T47D (cell line): Measurements from ENCODE around the gene ZNF697.
A peak's percentile ranks its signal among the peaks of the same experiment; 100 is the strongest.
"Not testable (repeated sequence)": the region's sequence is repeated elsewhere in the genome, so short reads cannot be mapped to it uniquely, and the experiment has no call there.

Source experiments
- DNase-seq, 2 experiments: peaks; one replicate each; pipeline versions ENCODE4 v3.0.0 to v3.0.0-alpha.2; 2011 to 2012; ENCODE audit warnings: low read depth in 1 of 2, low spot score in 1 of 2
- JUND ChIP-seq: IDR thresholded peaks from 2 replicates; pipeline ENCODE4 v1.6.1; 2012; ENCODE audit warnings: low read depth
- in situ Hi-C: cut with HindIII; loops from 2 replicates; pipeline ENCODE4 v1.10.0; 2016; ENCODE audit warnings: low sequenced_read_pairs, low pct_unique_long_range_greater_than_20kb

ZNF697 gene

DNA sequence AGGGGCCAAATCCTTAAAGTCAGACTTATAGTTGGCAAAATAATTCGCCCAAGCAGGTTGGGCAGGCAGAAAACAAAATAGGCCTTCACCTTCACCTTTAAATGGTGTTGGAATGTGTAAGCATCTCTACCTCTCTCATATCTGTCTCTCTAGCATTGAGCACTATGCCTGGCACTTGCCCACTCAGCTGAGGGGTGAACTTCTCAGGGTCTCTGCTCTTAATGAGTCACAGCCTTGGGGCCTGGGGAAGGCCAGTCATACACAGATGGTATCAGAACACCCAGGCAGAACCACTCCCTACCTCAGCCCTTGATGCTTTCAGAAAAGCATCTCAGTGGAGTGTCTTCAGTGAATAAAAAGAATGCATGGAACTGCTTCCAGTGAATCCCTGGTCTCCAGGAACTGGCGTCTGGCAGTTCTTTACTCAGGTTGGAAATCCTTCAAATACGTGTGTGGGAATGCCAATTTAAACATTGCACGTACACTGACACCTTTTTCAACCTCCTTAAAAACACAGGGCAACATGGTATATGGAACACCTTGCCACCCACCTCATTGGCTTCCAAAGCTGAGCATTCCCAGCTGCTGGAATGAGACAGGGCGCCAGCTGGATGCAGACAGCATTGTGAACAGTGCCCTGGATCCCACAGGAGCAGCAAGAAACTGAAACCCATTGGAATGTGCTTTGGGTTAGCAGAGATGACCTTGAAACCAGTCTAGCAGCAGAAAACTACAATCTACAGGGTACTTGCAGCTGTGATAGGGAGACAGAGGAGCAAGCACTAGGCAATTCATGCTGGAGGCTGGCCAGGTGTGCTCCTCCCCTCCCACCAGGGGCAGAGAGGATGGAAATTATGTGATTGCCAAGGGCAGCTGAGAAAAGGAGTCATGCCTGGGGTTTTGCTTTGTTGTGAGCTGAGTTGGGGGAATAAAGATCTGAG, 30.0 kb downstream of the ZNF697 start:
- in situ Hi-C loops: no loop called here
- TF ChIP-seq JUND: no peak
- no peak for DNase-seq

DNA sequence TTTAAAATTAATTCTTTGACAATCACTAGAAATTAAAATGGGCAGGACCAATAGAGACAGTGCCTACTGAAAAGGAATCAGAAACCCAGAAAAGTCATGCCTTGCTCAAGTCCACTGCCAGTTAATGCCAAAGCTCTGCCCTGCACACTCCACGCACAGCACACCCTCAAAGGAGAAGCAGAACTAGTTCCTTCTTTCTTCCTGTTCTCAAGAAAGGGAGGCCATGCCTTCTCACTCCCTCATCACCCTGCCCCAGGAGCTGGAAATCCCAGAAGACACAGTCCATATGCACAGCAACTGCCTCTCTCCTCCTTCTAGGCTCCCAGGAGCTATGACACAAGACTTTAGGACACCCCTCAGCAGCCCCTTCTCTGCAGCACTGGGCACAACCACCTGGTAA, 31.3 kb downstream of the ZNF697 start:
- in situ Hi-C loops: not testable (repeated sequence)

DNA sequence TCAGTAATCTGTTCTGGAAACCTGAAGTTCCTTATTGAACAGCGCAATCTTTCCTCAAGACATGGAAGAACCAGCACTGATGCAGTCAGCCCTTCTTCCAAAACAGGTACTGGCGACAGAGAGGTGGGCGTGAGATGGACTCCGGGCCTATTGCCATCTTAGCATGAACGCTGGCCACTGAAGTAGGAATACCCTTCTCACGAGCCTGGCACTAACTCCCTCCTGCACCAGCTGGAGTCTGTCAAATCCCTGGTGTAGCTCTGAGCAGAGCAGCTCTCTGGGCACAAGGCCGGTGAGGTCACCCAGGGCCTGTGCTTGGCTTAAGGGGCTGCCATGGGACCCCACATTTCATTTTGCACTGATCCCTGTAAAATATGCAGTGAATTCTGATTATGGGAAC, 33.0 kb downstream of the ZNF697 start:
- in situ Hi-C loops, DNase-seq: not testable (repeated sequence)

More for the DNA sequence above, 31.3 kb downstream of the ZNF697 start:
- DNase-seq: not testable (repeated sequence)

DNA sequence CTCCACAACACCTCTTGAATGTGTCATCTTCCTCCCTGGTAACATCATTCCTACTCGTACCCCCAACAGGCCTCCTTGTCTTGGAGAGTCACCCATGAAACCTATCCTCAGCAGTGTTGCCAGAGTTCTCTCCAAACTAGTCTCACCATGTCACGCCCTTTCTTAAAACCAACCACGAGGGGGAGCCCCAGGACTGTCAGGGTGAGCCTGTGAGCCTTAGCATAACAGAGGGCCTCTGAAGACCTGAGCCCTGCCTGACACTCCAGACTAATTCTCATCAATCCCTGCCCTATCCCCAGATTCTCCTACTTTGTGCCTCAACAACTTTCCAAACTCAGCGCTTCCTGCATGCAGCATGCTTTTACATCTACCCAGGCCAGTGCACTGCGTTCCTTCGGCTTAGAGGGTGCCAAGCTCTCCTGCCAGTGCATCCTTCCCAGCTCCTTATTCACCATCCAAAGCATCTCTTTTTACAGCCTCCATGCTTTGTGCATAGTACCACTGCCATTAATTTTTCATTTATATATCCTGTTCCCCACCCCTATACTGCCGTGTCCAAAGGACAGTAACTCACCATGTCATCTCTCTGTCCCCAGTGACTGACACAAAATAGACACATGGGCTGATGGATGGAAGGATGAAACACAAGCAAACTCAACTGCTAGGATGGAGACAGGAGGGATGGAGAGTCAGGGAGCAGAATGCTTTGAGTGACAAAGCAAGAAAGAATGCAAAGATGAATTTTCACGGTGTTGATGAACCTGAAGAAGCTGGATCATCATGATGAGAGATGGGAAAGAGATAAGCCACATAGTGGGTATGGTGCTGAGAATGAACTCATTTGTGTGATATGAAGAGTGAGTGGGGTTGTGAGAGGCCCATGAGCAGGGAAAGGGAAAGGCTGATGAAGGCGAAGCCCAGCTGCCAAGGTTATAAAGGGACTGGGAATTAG, 34.0 kb downstream of the ZNF697 start:
- no peak for TF ChIP-seq JUND
- DNase-seq: peak; percentile 52 to 86
- in situ Hi-C loops: no loop called here

DNA sequence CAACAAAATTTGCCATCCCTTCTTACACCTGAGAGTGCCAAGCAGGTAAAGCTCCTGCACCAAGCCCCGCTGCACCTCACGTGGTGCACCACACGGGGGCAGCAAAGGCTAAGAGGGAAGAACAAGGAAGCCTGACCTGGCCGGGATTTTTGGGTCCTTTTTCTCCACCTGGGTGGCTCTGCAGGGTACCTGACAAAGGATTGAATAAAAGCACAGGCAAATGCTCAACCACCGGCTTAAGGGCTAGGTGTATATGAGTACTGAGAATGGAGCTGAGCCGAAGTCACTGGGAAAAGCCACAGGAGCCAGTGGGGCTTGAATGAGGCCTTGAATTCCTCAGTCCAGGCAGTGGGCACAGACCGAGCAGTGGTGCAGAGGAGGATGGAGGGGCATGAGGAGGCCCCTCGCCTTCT, 36.4 kb downstream of the ZNF697 start:
- DNase-seq: peak; percentile 55 to 78
- in situ Hi-C loops: no loop called here
- no peak for TF ChIP-seq JUND

DNA sequence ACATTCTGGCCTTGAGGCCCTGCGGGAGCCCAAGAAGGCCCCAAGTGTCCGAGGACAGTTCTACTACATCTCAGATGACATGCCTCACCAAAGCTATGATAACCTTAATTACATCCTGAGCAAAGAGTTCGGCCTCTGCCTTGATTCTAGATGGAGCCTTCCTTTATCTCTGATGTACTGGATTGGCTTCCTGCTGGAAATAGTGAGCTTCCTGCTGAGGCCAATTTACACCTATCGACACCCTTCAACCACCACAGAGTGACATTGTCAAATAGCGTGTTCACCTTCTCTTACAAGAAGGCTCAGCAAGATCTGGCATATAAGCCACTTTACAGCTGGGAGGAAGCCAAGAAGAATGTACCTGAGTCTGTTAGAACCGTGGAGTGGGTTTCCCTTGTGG, 39.2 kb downstream of the ZNF697 start:
- in situ Hi-C loops, DNase-seq: not testable (repeated sequence)

DNA sequence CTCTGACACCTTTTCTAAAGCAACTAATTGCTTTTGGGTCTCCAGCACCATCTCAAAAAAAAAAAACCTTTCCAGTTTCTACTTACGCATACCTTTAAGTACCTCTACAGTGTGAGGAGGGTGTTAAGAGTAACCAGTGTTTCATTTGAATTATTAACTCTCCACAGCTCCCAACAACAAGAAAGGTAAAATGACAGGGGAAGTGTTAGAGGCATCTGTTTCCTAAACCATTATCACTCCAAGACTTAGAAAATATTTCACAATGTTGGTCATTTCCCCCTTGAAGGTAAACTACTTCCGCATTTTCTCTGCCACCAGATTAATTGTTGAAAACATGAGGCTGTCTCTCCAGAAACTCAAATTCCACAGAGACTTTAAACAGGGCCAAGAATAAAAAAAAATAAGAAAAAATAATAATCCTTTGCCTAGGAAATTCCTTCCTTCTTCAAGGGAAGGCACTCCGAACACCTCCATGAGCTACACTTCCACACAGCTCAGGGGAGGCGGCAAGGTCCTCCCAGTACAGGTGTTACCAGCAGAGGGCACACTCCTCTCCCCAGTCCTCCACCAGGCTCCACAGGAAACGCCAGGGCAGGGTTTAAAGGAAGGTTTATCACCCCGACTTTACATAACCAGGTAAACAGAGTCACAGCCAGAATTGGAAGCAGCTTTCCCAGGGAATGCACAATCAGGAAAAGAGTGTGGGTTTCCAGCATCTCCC, 40.8 kb downstream of the ZNF697 start:
- DNase-seq, in situ Hi-C loops: not testable (repeated sequence)

DNA sequence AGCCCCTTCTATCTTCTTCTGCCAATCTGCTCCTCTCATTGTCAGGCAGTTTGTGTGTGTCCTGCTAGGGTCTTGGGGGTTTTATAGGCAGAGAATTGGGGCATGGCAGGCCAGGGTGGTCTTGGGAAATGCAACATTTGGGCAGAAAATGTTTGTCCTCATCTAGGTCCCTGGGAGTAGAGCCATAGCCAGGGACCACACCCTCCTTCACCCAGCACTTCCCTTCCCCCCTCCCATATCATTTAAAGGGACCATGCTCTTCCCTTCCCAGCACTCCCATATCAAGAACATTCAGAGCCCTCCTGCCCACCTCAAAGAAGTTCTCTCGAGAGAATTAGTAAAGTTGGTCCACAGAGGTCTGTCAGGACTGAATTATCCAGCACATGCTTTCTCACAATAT, 41.7 kb downstream of the ZNF697 start:
- no peak for DNase-seq
- in situ Hi-C loops: no loop called here
- TF ChIP-seq JUND: no peak

DNA sequence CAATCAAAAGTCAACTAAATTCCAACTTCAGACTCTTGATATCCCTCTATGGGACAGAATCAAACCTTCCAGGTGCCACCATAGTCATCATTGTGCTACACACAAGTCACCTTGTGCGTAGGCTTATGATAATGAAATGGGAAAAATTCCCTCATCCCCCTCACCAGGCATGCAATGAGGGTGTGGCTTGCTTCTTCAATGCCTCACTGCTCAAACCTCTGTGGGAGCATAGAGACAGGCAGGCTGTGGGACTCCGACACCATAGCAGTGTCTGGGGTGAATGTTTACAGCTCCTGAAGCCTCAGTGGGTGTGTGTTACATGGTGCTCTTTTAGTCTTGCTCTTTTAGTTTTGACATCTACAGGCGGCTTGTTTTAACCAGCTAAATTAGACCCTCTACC, 42.4 kb downstream of the ZNF697 start:
- no peak for TF ChIP-seq JUND
- in situ Hi-C loops: no loop called here
- no peak for DNase-seq

DNA sequence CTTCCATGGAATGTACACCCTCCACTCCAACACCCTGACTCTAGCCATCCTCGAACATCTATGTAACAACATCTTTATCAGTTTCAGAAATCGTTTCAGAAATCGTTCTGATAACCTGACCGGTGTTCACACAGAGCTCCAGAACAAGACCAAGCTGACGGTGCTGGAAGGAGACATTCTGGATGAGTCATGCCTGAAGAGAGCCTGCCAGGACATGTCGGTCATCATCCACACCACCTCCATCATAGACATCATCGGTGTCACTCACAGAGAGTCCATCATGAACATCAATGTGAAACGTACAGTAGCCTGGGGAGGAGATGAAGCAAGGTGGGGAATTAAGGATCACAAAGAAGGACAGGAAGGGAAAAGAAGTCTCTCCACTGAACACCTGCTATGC, 43.0 kb downstream of the ZNF697 start:
- in situ Hi-C loops, DNase-seq: not testable (repeated sequence)

DNA sequence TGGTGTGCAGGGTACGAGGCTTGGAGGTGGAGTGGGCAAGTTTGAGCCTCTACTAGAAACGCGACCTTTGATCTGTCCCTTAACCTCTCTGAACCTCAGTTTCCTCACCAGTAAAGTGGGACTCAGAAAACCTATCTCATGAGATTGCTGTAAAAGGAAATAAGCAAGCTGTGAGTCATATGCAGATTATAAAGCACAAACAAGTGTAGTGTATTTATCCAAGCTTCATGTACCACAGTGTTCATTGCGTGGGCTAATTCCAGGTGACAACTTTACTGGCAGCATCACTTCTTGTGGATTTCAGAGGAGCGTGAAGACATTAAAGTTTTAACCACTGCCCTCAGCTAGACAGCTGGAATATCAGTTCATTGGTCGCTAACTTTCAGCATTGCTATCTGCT, 44.4 kb downstream of the ZNF697 start:
- no peak for DNase-seq
- in situ Hi-C loops: no loop called here
- no peak for TF ChIP-seq JUND

DNA sequence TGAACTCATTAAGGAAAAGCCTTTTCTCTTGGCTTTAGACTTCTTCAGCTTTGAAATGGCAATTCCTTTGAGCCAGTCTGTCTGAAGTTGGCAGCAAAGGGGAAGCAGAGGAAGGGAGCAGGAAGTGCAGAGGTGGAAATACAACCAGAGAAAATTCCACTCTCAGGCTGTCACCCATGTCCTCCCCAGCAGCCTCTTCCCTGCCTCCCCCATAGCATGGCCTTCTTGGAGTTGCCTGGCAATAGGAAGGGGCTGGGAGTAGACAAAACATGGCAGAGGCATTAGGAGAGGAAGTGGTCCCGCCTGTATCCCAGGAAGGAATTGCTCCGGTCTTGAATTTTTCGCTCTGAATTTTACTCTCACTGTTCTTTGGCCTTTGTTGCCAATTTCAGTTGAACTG, 44.8 kb downstream of the ZNF697 start:
- DNase-seq, in situ Hi-C loops: not testable (repeated sequence)

DNA sequence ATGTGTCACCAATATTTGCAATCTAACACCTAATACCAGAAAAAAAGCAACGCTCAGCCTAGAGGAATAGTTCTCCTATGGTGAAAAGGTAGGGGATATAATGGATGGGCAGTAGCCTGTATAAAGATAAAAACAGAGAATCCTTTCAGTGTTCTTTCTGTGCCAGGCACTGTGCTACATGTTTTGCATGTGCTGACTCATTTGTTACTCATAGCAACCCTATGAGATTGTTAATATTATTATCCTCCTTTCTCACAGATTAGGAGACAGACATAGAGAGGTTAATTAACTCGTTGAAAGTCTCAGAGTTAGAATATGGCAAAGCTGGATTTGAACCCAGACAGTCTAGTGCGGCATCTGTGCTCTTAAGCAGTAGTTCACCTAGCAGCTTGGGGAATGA, 45.3 kb downstream of the ZNF697 start:
- in situ Hi-C loops, DNase-seq: not testable (repeated sequence)
